Measurements from ENCODE around the gene USP12.
"Not testable (repeated sequence)": the region's sequence is repeated elsewhere in the genome, so short reads cannot be mapped to it uniquely, and the experiment has no call there.

The USP12 gene, protein sequence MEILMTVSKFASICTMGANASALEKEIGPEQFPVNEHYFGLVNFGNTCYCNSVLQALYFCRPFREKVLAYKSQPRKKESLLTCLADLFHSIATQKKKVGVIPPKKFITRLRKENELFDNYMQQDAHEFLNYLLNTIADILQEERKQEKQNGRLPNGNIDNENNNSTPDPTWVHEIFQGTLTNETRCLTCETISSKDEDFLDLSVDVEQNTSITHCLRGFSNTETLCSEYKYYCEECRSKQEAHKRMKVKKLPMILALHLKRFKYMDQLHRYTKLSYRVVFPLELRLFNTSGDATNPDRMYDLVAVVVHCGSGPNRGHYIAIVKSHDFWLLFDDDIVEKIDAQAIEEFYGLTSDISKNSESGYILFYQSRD
- total RNA-seq, result 71.5 to 83.4 reads per million in 2 donors

DNA sequence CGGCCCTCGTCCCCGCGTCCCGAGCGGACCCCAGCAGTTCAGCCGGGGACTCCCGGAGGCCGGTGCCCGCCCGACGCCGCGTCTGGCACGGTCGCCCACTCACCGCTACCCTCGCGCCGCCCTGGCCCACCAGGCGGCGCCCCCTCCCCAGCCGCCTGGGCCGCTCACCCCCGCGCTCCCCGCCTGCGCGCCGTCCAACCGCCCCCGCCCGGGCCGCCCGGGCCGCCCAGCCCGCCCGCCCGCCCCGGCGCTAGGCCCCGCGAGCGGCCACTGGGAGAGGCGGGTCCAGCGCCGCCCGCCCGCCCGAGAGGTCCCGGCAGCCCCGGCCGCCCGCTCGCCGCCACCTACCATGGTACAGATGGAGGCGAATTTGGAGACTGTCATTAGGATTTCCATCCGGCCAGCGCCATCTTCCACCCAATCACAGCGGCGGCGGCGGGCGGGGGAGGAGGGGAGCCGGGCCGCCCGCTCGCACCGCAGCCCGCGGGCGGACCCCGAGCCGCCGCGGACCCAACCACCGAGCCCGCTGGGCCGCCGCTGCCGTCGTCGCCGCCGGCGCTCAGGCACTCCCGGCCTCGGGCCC, at the start of gene USP12:
USP12 (minus strand) TSS at position 568 of the 583 bp plus-strand sequence; CDS start at position 396, 172 bp downstream.
- peak; percentile 33 for DNase-seq

DNA sequence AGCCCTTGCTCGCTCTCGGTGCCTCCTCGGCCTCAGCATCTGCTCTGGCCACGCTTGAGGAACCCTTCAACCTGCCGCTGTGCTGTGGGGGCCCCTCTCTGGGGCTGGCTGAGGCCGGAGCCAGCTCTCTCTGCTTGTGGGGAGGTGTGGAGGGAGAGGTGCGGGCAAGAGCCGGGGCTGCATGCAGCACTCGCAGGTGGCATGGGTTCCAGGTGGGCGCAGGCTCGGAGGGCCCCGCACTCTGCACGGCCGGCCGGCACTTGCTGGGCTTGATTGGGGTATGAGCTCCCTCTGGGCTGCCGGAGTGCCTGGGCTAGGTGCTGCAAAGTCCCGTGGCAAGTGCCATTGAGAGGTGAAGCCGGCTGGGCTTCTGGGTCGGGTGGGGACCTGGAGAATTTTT, 48.0 kb upstream of the USP12 start:
- DNase-seq, result no peak

DNA sequence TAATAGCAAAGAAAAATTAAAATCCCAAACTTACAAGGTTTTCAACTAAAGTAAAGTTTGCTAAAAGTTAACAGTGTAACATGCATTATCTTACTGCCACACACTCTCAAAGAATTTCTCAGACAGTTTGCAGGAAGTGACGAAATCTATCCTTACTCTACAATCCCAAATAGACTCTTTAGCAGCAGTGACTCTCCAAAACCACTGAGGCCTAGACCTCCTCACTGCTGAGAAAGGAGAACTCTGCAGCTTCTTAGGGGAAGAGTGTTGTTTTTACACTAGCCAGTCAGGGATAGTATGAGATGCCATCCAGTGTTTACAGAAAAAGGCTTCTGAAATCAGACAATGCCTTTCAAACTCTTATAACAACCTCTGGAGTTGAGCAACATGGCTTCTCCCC, 47.2 kb upstream of the USP12 start:
- not testable (repeated sequence) for DNase-seq

DNA sequence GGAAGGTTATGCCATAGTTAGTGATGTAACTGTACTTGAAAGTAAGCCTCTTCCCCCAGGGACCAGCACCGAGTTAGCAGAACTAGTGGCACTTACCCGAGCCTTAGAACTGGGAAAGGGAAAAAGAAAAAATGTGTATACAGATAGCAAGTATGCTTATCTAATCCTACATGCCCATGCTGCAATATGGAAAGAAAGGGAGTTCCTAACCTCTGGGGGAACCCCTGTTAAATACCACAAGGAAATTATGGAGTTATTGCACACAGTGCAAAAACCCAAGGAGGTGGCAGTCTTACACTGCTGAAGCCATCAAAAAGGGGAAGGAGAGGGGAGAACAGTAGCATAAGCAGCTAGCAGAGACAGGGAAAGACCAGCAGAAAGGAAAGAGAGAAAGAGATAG, 46.2 kb upstream of the USP12 start:
- DNase-seq, result not testable (repeated sequence)

DNA sequence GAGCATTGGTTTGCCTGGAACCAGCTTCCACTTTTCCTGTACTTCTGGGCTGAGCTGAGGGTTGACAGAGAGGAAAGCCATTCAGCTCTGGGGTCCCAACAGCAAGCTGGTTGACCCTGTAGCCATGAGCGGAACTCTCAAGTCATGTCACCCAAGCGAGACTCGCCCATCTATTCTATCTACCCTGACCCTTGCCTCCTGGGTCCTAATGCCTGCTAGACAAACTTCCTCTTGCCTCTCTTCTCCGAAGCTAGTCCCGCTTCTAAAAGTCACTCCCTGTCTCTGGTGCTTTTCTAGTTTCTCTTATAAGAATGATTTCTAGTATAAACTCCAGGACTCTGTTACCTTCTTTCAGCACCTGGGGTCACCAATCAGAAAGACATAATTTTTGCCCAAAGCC, 41.8 kb upstream of the USP12 start:
- not testable (repeated sequence) for DNase-seq

DNA sequence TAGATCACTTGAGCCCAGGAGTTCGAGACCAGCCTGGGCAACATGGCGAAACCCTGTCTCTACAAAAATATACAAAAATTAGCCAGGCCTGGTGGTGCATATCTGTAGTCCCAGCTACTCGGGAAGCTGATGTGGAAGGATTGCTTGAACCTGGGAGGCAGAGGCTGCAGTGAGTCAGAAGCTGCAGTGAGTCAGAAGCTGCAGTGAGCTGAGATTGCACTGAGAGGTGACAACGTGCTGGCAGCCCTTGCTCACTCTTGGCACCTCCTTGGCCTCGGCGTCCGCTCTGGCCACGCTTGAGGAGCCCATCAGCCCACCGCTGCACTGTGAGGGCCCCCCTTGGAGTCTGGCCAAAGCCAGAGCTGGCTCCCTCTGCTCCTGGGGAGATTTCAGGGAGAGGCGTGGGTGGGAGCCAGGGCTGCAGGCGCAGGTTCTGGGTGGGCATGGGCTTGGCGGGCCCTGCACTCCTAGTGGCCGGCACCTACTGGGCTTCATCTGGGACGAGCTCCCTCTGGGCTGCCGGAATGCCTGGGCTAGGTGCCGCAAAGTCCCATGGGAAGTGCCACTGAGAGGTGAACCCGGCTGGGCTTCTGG, 40.3 kb upstream of the USP12 start:
- DNase-seq, result peak; percentile 4

DNA sequence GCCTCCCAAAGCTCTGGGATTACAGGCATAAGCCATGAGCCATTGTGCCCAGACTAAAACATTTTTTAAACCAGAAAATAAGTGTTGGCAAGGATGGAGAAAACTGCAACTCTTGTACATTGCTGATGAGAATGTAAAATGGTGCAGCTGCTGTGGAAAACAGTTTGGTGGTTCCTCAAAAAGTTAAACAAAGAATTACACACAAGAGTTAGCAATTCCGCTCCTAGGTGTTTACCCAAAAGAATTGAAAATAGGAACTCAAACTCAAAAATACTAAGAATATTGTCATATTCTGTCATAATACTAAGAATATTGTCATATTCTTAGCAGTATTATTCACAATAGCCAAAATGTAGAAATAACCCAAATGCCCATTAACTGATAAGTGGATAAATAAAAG, 39.7 kb upstream of the USP12 start:
- no peak for DNase-seq

DNA sequence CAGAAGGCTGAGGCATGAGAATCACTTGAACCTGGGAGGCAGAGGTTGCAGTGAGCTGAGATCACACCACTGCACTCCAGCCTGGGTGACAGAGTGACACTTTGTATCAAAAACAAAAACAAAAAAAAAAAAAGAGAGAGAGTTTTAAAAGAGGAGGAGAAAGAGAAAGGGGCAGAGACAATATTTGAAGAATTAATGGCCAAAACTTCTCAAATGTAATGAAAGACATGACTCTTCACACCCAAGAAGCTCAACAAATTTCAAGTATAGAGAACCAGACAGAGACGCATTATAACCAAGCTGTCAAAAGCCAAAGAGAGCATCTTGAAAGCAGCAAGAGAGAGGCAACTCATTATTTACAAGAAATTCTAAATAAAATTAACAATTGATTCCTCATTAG, 36.9 kb upstream of the USP12 start:
- no peak for DNase-seq

DNA sequence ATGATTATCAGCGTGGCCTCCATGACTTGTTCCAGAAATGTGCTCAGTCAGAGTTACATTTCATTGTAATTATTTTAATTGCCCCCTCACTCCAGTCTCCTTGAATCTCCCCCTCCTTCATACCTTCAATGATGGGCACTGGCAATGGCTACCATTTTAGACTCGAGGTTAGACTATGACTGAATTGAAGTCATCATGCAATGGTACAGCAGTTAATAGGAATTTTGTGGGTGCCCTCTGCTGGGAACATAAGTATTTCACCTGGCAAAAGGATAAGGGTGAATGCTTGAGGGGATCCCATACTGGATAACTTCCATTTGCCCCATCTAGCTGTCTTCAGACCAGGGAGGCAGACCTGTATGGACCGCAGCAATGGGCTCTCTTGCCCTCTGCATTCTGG, 32.2 kb upstream of the USP12 start:
- no peak for DNase-seq

DNA sequence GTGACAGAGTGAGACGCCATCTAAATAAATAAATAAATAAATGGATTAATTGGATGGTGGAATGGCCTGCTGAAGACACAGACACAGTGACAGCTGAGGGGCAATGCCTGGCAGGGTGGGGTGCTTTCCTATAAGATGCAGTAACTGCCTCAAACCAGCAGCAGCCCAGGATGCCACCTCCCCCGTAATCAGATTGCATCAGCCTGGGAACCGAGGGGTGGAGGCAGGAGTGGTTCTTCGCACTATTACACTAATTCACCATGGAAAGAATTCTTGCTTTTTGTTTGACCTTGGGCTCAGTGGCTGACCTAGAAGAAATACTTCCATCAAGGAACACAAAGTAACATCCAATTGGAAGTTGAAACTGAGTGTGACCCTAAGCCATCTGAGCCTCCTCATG, 31.6 kb upstream of the USP12 start:
- no peak for DNase-seq

DNA sequence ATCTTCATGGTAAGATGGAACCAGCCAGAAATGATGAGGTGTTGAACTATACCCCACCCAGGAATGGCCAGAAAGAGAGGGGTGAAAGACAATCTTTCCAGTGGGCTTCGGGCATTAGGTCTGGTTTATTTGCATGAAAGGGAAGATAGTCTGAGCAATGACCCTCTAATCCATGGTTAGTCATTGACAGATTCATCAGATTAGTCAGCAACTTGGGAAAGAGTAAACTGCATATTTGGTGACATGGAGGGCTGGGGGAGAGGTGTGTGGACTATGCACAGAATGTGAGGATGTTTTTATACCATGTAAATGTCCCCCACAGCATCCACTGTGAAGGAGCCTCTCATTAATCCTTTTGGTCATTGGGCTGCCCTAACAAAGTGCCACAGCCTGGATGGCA, 30.1 kb upstream of the USP12 start:
- no peak for DNase-seq

DNA sequence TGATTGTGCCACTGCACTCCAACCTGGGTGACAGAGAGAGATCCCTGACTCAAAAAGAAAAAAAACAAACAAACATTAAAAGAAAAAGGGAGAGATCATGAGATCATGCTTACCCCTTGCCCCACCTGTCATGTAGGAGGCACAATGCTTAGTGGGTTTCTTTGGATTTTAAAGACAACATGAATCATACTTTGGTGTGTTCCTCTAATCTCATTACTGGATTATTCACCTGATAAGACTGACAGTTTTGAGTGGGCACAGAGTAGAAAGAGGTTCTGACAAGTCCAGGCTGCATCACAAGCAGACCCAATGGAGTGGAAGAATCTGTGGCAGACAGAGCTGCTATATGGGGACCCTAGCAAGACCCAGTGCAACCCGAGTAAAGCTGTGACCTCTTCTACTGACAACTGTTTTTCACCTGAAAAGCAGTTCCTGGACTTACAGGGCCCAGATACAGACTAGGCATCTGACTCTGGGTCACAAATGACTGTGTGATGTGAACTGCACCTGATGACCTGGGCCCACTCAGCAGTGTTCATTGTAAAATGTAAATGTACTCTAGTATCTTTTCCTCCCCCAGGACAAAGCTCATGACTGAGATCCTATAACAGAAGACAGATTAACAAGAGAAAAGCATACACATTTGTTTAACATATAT, 28.9 kb upstream of the USP12 start:
- no peak for DNase-seq

DNA sequence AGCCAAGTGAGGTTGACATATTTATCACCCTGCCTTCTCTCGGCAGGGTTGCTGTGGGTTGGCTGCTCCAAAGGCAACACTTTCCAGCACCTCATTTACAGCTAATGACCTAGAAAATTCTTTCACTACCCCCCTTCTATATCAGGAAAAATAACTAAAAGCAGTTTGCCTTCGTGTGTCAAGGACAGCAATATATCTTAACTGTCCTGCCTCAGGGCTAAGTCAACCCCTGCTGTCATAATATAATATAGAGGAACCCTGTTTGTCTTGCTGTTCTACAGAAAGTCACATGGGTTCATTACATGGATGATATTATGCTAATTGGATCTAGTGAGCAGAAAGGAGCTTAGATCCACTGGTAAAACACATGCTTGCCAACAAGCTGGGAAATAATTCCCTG, 28.1 kb upstream of the USP12 start:
- no peak for DNase-seq

DNA sequence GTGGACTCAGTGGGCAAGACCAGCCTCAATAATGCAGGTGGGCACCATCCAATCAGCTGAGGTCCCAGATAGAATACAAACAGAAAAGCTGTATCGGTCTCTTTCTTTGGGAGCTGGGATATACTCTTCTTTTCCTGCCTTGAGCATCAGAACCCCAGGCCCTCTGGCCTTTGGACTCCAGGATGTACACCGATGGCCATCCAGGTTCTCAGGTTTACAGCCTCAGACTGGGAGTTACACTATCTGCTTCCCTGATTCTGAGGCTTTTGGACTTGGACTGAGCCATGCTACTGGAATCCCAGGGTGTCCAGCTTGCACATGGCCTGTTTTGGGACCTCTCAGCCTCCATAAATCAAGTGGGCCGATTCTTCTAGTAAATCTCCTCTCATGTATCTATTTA, 27.6 kb upstream of the USP12 start:
- no peak for DNase-seq

DNA sequence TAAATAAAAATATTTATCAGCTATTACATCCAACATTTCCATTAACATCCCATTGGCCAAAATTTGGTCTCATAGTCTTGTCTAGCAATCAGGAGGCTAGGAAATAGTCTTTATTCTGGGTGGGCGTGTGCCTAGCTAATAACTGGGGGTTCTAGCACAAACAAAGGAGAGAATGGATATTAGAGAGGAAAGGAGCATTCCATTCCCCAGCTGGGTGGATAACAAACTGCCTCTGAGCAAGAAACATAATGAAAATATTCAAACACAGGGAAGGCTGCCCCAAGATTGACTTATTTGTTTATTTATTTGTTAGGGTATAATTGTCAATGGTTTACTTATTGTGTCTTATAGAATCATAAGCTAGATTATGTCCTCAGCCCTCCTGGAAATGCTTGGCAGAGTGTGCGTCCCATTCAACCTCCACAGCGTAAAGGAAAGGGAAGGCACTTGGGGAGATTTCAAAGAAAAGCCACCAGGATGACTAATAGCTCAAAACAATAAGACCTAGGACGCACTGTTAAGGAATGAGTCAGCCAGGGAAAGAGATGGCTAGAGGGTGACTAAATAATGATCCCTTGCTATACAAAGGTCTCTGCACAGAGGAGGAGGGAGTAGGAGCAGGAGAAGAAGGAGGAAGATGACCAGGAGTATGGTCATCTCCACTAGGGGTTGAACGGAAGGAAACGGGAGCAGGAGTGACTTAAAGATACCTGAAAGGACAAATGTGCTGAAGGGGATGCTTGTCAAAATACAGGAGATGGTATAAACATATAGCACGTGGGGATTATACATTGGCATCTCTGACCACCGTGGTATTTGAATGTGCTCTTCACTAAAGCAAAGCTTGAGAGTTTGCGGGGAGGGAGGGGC, 23.5 kb upstream of the USP12 start:
- no peak for DNase-seq

DNA sequence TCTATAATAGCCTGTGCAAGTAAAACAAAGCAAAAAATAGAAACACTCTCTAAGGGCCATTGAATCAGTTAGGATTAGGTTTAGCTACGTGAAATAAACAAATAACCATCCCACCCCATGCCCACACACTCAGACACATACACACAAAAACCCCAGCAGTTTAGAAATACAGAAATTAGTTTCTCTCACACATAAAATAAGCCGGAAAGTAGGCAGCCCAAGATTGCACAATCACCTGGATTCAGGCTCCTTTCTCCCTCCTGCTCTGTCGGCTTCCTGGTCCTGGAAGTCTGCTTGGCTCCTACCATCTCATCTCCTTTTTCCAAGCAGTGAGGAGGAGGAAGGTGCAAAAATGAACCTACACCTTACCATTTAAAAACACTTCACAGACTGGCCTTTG, 22.6 kb upstream of the USP12 start:
- no peak for DNase-seq

DNA sequence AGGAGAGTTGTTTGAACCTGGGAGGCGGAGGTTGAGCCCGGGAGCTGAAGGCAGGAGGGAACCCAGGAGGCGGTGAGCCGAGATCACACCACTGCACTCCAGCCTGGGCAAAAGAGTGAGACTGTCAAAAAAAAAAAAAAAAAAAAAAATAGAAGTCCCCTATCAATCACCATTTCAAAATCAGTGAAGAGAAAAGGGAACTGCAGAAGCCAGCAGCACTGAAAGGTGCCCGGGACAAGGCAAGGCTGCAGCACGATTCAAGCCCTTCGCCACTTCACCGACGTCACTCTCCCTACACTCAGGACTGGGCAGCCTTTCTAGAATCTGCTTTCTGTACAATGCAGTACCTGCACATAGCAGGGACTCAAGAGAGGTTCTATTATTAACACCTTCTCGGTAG, 21.9 kb upstream of the USP12 start:
- DNase-seq, result no peak

DNA sequence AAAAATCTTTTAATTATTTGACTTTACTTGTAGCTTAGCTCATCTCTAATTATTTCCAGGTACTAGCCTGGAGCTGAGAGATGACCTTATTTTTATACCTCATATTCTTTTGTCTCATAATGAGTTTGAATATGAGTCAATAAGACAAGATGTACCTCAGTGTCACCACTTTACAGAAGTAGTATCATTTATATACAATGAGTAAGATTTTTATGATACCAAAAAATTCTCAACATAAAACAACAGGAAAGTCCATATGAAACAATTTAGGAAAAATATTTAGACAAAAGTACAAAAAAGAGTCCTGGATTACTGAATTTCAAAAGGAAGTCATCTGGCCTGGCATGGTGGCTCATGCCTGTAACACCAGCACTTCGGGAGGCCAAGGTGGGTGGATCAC, 21.4 kb upstream of the USP12 start:
- DNase-seq, result no peak

DNA sequence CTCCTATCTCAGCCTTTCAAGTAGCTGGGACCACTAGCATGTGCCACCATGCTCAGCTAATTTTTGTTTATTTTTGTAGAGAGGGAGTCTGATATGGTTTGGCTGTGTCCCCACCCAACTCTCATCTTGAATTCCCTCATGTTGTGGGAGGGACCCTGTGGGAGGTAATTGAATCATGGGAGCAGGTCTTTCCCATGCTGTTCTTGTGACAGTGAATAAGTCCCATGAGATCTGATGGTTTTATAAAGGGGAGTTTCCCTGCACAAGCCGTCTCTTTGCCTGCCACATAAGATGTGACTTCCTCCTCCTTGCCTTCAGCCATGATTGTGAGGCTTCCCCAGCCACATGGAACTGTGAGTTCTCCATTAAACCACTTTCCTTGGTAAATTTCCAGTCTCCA, 20.8 kb upstream of the USP12 start:
- DNase-seq, result not testable (repeated sequence)

DNA sequence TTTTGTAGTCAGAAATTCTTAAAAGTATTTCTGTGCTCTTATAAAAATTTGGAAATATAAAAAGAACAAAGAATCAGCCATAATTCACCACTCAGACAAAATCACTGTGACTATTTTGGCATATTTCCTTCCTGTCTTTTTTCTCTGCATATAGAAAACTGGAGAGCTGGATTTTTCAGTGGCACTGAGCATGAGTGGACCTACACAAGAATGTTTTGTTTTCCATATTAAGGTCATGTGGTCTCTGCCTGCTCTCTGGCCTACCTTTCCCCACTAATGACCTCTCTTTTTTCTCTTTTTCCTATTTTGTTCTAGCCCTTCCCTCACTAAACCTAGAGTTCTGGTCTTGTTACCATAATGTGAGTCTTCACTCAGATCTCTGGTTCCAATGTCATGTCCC, 17.6 kb upstream of the USP12 start:
- no peak for DNase-seq

DNA sequence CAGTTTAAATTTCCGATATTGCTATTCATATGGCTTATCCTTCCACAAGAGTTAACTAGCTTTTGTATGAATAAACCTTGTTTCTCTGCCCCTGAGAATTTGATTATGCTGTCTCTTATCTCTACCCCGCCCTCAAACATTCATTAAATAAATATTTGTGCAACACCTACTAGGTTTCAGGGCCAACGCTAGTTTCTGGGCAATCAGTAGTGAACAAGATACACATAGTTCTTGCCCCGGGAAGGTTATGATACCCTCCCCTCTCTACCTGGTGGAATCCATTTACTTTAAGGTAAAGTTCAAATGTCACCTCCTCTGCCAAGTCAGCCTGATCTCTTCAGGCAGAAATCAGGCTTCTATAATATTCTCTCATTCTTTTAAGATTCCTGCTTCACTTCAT, 16.6 kb upstream of the USP12 start:
- no peak for DNase-seq

DNA sequence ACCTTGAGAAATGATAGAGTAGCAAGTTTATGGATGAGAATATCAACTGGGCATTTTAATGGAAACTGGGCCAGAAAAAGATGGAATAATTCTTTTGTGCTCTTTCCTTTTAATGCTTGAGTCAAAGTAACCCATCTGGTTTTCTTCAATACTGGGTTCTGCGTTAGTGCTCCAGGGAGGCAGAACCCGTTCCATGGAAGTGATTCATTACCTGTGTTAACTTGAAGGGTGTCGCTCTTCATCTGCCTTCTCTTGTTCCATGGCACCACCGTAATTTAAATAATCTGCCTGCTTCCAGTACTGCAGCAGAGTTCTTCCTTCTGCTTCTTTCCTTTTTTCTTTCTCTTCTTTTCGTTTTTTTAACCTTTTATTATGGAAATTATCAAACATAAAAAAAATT, 14.7 kb upstream of the USP12 start:
- DNase-seq, result no peak

All from activated gamma-delta T cell (primary cell).